ENCODE data around the gene EEIG2.
"Not testable (repeated sequence)": the region's sequence is repeated elsewhere in the genome, so short reads cannot be mapped to it uniquely, and the experiment has no call there.

EEIG2 gene

GRCh38 chr1:108559215-108560186, at the start of gene EEIG2:
Gene EEIG2 (plus strand): TSS chr1:108560100. CDS start chr1:108560429, 329 bp downstream.
- DNase-seq: peak; percentile 88

- DNase-seq: no peak
Measured at GRCh38 chr1:108511764-108512163, 48.1 kb upstream of the EEIG2 start.

GRCh38 chr1:108512239-108513043, 47.5 kb upstream of the EEIG2 start:
- DNase-seq: peak; percentile 37

GRCh38 chr1:108513044-108513415, 46.9 kb upstream of the EEIG2 start:
- DNase-seq: no peak

GRCh38 chr1:108513914-108514313, 46.0 kb upstream of the EEIG2 start:
- not testable (repeated sequence) for DNase-seq

- DNase-seq: not testable (repeated sequence)
Measured at GRCh38 chr1:108517301-108517897, 42.5 kb upstream of the EEIG2 start.

- DNase-seq: no peak
Measured at GRCh38 chr1:108521990-108522393, 37.9 kb upstream of the EEIG2 start.

GRCh38 chr1:108523829-108524228, 36.1 kb upstream of the EEIG2 start:
- no peak for DNase-seq

GRCh38 chr1:108524676-108525075, 35.2 kb upstream of the EEIG2 start:
- no peak for DNase-seq

GRCh38 chr1:108527135-108527534, 32.8 kb upstream of the EEIG2 start:
- no peak for DNase-seq

- no peak for DNase-seq
Measured at GRCh38 chr1:108527837-108528236, 32.1 kb upstream of the EEIG2 start.

GRCh38 chr1:108531444-108531843, 28.5 kb upstream of the EEIG2 start:
- no peak for DNase-seq

GRCh38 chr1:108532730-108533129, 27.2 kb upstream of the EEIG2 start:
- DNase-seq: no peak

- DNase-seq: no peak
Measured at GRCh38 chr1:108533351-108534083, 26.4 kb upstream of the EEIG2 start.

- no peak for DNase-seq
Measured at GRCh38 chr1:108534759-108535158, 25.1 kb upstream of the EEIG2 start.

- DNase-seq: not testable (repeated sequence)
Measured at GRCh38 chr1:108535315-108535897, 24.5 kb upstream of the EEIG2 start.

GRCh38 chr1:108536021-108536420, 23.9 kb upstream of the EEIG2 start:
- not testable (repeated sequence) for DNase-seq

GRCh38 chr1:108536791-108537190, 23.1 kb upstream of the EEIG2 start:
- not testable (repeated sequence) for DNase-seq

GRCh38 chr1:108537976-108538375, 21.9 kb upstream of the EEIG2 start:
- no peak for DNase-seq

- DNase-seq: no peak
Measured at GRCh38 chr1:108540977-108541376, 18.9 kb upstream of the EEIG2 start.

- no peak for DNase-seq
Measured at GRCh38 chr1:108541861-108542260, 18.0 kb upstream of the EEIG2 start.

- not testable (repeated sequence) for DNase-seq
Measured at GRCh38 chr1:108547493-108547892, 12.4 kb upstream of the EEIG2 start.

Data from fibroblast of skin of right biceps (primary cell).